Muscle layer of colon (tissue), 2 donors: ENCODE results near the gene PRSS53.
A peak's percentile ranks its signal among the peaks of the same experiment; 100 is the strongest.

Experiments used
- H3K27ac ChIP-seq: one replicate; pipeline ENCODE4 v1.7.0; 2013; ENCODE audit warnings: low read depth, mild to moderate bottlenecking, low read length, moderate library complexity
- H3K27me3 ChIP-seq, 2 donors: one replicate each; pipeline ENCODE4 v1.7.0; 2013; ENCODE audit warnings: low read length in 2 of 2, mild to moderate bottlenecking in 2 of 2; ENCODE audit not compliant: insufficient read depth in 2 of 2, control insufficient read depth in 1 of 2
- H3K36me3 ChIP-seq: one replicate; pipeline ENCODE4 v1.7.0; 2013; ENCODE audit warnings: mild to moderate bottlenecking, low read length; ENCODE audit not compliant: insufficient read depth
- H3K4me1 ChIP-seq: one replicate; pipeline ENCODE4 v1.7.0; 2013; ENCODE audit warnings: mild to moderate bottlenecking, low read length; ENCODE audit not compliant: insufficient read depth
- H3K4me3 ChIP-seq, 2 donors: one replicate each; pipeline ENCODE4 v1.7.0; 2013; ENCODE audit warnings: low read length in 2 of 2, low read depth in 1 of 2, mild to moderate bottlenecking in 1 of 2, moderate library complexity in 1 of 2
- H3K9ac ChIP-seq: one replicate; pipeline ENCODE4 v1.7.0; 2013; ENCODE audit warnings: low read length
- H3K9me3 ChIP-seq: one replicate; pipeline ENCODE4 v1.7.0; 2013; ENCODE audit warnings: mild to moderate bottlenecking, low read length
- donor health status: abdominal sarcoma.
- donor health status: Adenocarcinoma of cecum.

PRSS53 gene

GRCh38 chr16:31071861-31072260, 16.9 kb downstream of the PRSS53 start:
- H3K9ac ChIP-seq, result peak overlapping the region; percentile 47

GRCh38 chr16:31067342-31067741, 21.4 kb downstream of the PRSS53 start:
- Histone ChIP-seq H3K27ac (no peak overlapping the region), H3K27me3 (no peaks in the 10 kb centered on the region), H3K9ac (no peak overlapping the region), H3K36me3 (no peaks in the 10 kb centered on the region), H3K9me3 (no peaks in the 10 kb centered on the region), H3K4me3 (no peak overlapping the region), H3K4me1 (peaks cover 19% of the 10 kb centered on the region)

More at GRCh38 chr16:31071861-31072260, 16.9 kb downstream of the PRSS53 start:
- H3K9me3 ChIP-seq, result no peaks in the 10 kb centered on the region
- peaks cover 19% of the 10 kb centered on the region for H3K4me1 ChIP-seq
- no peak overlapping the region for H3K27ac ChIP-seq
- peak overlapping the region in 1 of 2 donors; percentile 100 for H3K4me3 ChIP-seq
- no peaks in the 10 kb centered on the region for H3K27me3 ChIP-seq
- H3K36me3 ChIP-seq, result peaks cover 7% of the 10 kb centered on the region

GRCh38 chr16:31064882-31065461, 23.8 kb downstream of the PRSS53 start:
- Histone ChIP-seq H3K4me1 (peaks cover 11% of the 10 kb centered on the region), H3K27me3 (no peaks in the 10 kb centered on the region), H3K36me3 (peaks cover 9% of the 10 kb centered on the region), H3K4me3 (no peak overlapping the region), H3K27ac (peak overlapping the region; percentile 14), H3K9me3 (no peaks in the 10 kb centered on the region), H3K9ac (no peak overlapping the region)

GRCh38 chr16:31063843-31064611, 24.7 kb downstream of the PRSS53 start:
- no peak overlapping the region for H3K9ac ChIP-seq
- H3K4me3 ChIP-seq, result no peak overlapping the region
- H3K4me1 ChIP-seq, result peaks cover 11% of the 10 kb centered on the region

GRCh38 chr16:31063495-31063842, 25.3 kb downstream of the PRSS53 start:
- Histone ChIP-seq H3K4me3 (no peak overlapping the region), H3K27me3 (no peaks in the 10 kb centered on the region), H3K27ac (no peak overlapping the region), H3K36me3 (peaks cover 9% of the 10 kb centered on the region), H3K9ac (no peak overlapping the region), H3K4me1 (peaks cover 11% of the 10 kb centered on the region), H3K9me3 (no peaks in the 10 kb centered on the region)

More at GRCh38 chr16:31063843-31064611, 24.7 kb downstream of the PRSS53 start:
- Histone ChIP-seq H3K9me3 (no peaks in the 10 kb centered on the region), H3K27me3 (no peaks in the 10 kb centered on the region), H3K36me3 (peaks cover 9% of the 10 kb centered on the region), H3K27ac (peak overlapping the region; percentile 14)

- peaks cover 9% of the 10 kb centered on the region for H3K36me3 ChIP-seq
- H3K9ac ChIP-seq, result no peak overlapping the region
- H3K4me3 ChIP-seq, result no peak overlapping the region
- peaks cover 11% of the 10 kb centered on the region for H3K4me1 ChIP-seq
- H3K27ac ChIP-seq, result no peak overlapping the region
- H3K27me3 ChIP-seq, result no peaks in the 10 kb centered on the region
- no peaks in the 10 kb centered on the region for H3K9me3 ChIP-seq
Measured at GRCh38 chr16:31061813-31062440, 26.8 kb downstream of the PRSS53 start.

- no peaks in the 10 kb centered on the region for H3K27me3 ChIP-seq
- no peak overlapping the region for H3K4me3 ChIP-seq
- no peak overlapping the region for H3K27ac ChIP-seq
- peaks cover 11% of the 10 kb centered on the region for H3K4me1 ChIP-seq
- no peak overlapping the region for H3K9ac ChIP-seq
- H3K9me3 ChIP-seq, result no peaks in the 10 kb centered on the region
- H3K36me3 ChIP-seq, result peaks cover 9% of the 10 kb centered on the region
Measured at GRCh38 chr16:31061126-31061812, 27.5 kb downstream of the PRSS53 start.

- Histone ChIP-seq H3K9me3 (no peaks in the 10 kb centered on the region), H3K27me3 (no peaks in the 10 kb centered on the region), H3K4me3 (no peak overlapping the region), H3K4me1 (no peaks in the 10 kb centered on the region), H3K36me3 (no peaks in the 10 kb centered on the region), H3K9ac (no peak overlapping the region), H3K27ac (no peak overlapping the region)
Measured at GRCh38 chr16:31055613-31056012, 33.1 kb downstream of the PRSS53 start.

GRCh38 chr16:31052114-31052513, 36.6 kb downstream of the PRSS53 start:
- H3K27ac ChIP-seq, result no peak overlapping the region
- H3K9ac ChIP-seq, result no peak overlapping the region
- H3K27me3 ChIP-seq, result no peaks in the 10 kb centered on the region
- no peaks in the 10 kb centered on the region for H3K9me3 ChIP-seq
- H3K4me1 ChIP-seq, result no peaks in the 10 kb centered on the region
- H3K36me3 ChIP-seq, result no peaks in the 10 kb centered on the region
- H3K4me3 ChIP-seq, result no peak overlapping the region

- no peak overlapping the region for H3K9ac ChIP-seq
- no peak overlapping the region for H3K4me3 ChIP-seq
- no peaks in the 10 kb centered on the region for H3K4me1 ChIP-seq
- no peaks in the 10 kb centered on the region for H3K36me3 ChIP-seq
- H3K9me3 ChIP-seq, result no peaks in the 10 kb centered on the region
- no peak overlapping the region for H3K27ac ChIP-seq
- no peaks in the 10 kb centered on the region for H3K27me3 ChIP-seq
Measured at GRCh38 chr16:31050280-31051030, 38.3 kb downstream of the PRSS53 start.
